Measurements from ENCODE around the gene PKIG. TPM values are rescaled to one million over a fixed set of nuclear protein-coding genes. Genes with fewer than 3 reads are reported as not detected.

Gene PKIG
- total and polyA plus RNA-seq, 2 experiments from 2014 or later, result 90.4 to 100 TPM

- peaks cover 13% of the 10 kb centered on the region for H3K4me1 ChIP-seq (ENCODE audit: low read depth)
- no peak overlapping the region for H3K4me3 ChIP-seq
- no peaks in the 10 kb centered on the region for H3K9me3 ChIP-seq (ENCODE audit: low read depth)
- no peak for DNase-seq (ENCODE audit: low read depth in 1 of 2, low spot score in 1 of 2)
- no peak for TF ChIP-seq CTCF (IDR thresholded peaks at IDR 0.05; ENCODE audit: low read depth, low read length)
- H3K36me3 ChIP-seq, result no peaks in the 10 kb centered on the region
- H3K27me3 ChIP-seq, result no peaks in the 10 kb centered on the region
- H3K27ac ChIP-seq, result no peak overlapping the region
Observed at GRCh38 chr20:44644667-44645131, 62.3 kb downstream of the PKIG start.

- H3K9me3 ChIP-seq (ENCODE audit: low read depth), result no peaks in the 10 kb centered on the region
- no peak overlapping the region for H3K4me3 ChIP-seq
- no peak overlapping the region for H3K27ac ChIP-seq
- no peaks in the 10 kb centered on the region for H3K27me3 ChIP-seq
- peaks cover 13% of the 10 kb centered on the region for H3K4me1 ChIP-seq (ENCODE audit: low read depth)
- no peak for TF ChIP-seq CTCF (IDR thresholded peaks at IDR 0.05; ENCODE audit: low read depth, low read length)
- no peaks in the 10 kb centered on the region for H3K36me3 ChIP-seq
- peak in 1 of 2 donors; percentile 30 for DNase-seq (ENCODE audit: low read depth in 1 of 2, low spot score in 1 of 2)
Observed at GRCh38 chr20:44646023-44646640, 63.8 kb downstream of the PKIG start.

GRCh38 chr20:44646641-44647274 is 64.4 kb downstream of the PKIG start:
- Histone ChIP-seq H3K4me1 (ENCODE audit: low read depth) (peaks cover 13% of the 10 kb centered on the region), H3K9me3 (ENCODE audit: low read depth) (no peaks in the 10 kb centered on the region), H3K27me3 (no peaks in the 10 kb centered on the region), H3K27ac (no peak overlapping the region), H3K36me3 (no peaks in the 10 kb centered on the region), H3K4me3 (no peak overlapping the region)
- no peak for TF ChIP-seq CTCF (IDR thresholded peaks at IDR 0.05; ENCODE audit: low read depth, low read length)
- DNase-seq (ENCODE audit: low read depth in 1 of 2, low spot score in 1 of 2), result peak in 1 of 2 donors; percentile 30

GRCh38 chr20:44648068-44648467 is 65.7 kb downstream of the PKIG start:
- H3K9me3 ChIP-seq (ENCODE audit: low read depth), result no peaks in the 10 kb centered on the region
- DNase-seq (ENCODE audit: low read depth in 1 of 2, low spot score in 1 of 2), result no peak
- H3K27ac ChIP-seq, result no peak overlapping the region
- H3K27me3 ChIP-seq, result no peaks in the 10 kb centered on the region
- no peak for TF ChIP-seq CTCF (IDR thresholded peaks at IDR 0.05; ENCODE audit: low read depth, low read length)
- H3K4me3 ChIP-seq, result no peak overlapping the region
- peaks cover 7% of the 10 kb centered on the region for H3K4me1 ChIP-seq (ENCODE audit: low read depth)
- H3K36me3 ChIP-seq, result no peaks in the 10 kb centered on the region

- TF ChIP-seq CTCF (IDR thresholded peaks at IDR 0.05; ENCODE audit: low read depth, low read length), result no peak
- H3K9me3 ChIP-seq (ENCODE audit: low read depth), result no peaks in the 10 kb centered on the region
- peaks cover 2% of the 10 kb centered on the region for H3K4me1 ChIP-seq (ENCODE audit: low read depth)
- no peak overlapping the region for H3K27ac ChIP-seq
- H3K36me3 ChIP-seq, result no peaks in the 10 kb centered on the region
- no peaks in the 10 kb centered on the region for H3K27me3 ChIP-seq
- DNase-seq (ENCODE audit: low read depth in 1 of 2, low spot score in 1 of 2), result peak in 1 of 2 donors; percentile 26
- H3K4me3 ChIP-seq, result no peak overlapping the region
Observed at GRCh38 chr20:44648579-44648978, 66.2 kb downstream of the PKIG start.
